ENCODE measurements around the gene SYT1.
"Not testable (repeated sequence)": the region's sequence is repeated elsewhere in the genome, so short reads cannot be mapped to it uniquely, and the experiment has no call there.

Gene SYT1

DNA sequence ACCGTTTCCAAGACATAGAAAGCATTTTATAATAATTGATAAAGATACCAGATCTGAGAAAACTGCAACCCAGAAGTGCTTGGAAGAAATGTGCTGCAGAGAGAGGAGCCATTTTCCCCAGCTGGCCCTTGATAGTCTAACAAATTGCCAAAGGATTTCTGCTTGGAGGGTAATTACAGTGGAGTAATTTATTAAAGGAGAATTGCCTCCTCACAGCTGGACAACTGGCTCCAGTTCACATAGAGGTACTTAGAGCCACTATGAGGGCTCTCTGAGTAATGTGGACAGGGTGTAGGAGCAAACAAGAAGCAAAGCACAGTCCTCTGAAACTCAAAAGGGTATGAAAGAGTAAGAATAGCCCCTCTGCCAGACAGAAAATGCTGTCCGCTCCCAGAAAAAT is 335.6 kb downstream of the SYT1 start:
- DNase-seq (ENCODE audit: low read depth in 1 of 2, low spot score in 1 of 2): no peak

DNA sequence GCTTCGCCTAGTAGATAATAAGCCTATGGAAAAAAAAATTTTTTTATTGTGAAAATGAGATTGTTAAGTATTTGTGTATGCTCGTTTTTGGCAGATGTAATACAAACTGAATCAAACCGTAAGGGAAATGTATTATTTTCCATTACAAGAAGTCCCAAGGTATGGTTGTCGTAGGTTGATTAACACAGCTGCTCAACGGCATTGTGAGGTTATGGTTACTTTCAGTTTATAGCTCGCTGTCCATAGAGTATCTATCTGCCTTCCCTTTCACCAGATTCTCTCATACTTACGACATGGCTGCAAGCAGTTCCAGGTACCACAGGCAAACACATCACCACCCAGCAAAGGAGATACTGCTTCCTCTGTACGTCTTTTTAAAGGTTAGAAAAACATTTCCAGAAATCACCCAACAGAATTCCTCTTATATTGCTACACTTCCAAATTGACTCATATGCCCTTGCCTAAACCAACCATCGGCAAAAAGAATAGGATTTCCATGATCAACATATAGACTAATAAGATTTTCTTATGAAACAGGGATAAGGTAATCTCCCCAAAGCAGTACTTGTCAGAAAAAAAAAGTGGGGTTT is 338.6 kb downstream of the SYT1 start:
- no peak for DNase-seq (ENCODE audit: low read depth in 1 of 2, low spot score in 1 of 2)

DNA sequence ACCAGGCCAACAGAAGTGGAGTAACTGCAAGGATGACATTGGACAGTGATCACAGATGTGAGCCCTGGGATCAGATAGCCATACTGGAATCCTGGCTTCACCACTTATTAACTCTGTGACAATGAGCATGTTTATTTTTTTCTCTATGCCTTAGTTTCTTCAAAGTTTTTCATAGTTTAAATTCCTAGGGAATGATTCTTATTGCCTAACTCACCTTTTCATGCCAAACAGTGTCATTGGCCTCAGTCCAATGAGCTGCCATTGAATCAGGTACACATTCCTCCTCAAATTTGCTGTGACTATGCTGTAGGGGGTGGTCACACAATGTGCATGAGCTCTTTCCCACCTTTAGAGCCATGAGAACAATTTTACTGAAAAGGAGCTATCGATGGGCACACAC is 342.3 kb downstream of the SYT1 start:
- DNase-seq (ENCODE audit: low read depth in 1 of 2, low spot score in 1 of 2): no peak

DNA sequence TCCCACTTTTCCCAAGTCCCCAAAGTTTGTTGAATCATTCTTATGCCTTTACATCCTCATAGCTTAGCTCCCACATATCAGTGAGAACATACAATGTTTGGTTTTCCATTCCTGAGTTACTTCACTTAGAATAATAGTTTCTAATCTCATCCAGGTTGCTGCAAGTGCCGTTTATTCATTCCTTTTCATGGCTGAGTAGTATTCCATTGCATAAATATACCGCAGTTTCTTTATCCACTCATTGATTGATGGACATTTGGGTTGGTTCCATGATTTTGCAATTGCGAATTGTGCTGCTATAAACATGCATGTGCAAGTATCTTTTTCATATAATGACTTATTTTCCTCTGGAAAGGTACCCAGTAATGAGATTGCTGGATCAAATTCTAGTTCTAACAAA is 345.8 kb downstream of the SYT1 start:
- DNase-seq (ENCODE audit: low read depth in 1 of 2, low spot score in 1 of 2): not testable (repeated sequence)

DNA sequence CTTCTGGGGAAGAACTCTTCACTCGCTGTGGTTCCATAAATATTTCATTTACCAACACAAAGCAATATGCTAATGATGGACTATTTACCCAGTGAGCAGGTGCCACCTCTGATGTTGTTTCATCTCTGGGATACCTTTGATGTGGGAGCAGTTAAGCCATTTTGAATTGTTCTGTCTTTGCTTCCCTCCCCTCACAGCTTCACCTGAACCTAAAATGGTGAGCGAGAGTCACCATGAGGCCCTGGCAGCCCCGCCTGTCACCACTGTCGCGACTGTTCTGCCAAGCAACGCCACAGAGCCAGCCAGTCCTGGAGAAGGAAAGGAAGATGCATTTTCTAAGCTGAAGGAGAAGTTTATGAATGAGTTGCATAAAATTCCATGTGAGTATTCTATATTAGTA is 352.7 kb downstream of the SYT1 start:
- no peak for DNase-seq (ENCODE audit: low read depth in 1 of 2, low spot score in 1 of 2)

DNA sequence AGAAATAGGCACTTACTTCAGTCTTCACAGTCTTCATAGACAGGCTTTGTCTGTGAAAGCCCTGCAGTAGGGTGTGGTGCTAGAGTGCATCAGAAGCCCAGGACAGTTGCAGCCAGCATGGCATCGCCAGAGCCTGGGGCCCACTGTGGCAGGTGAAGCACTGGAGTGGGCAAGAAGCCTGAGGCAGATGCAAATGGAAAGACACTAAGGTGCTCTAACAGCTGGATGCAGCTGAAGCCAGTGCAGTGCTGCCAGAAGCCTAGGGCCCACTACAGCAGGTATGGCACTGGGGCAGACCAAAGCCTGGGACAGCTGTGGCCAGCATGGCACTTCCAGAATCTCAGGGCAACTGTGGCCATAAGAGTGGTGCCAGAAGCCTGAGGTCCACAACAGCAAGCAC is 358.6 kb downstream of the SYT1 start:
- DNase-seq (ENCODE audit: low read depth in 1 of 2, low spot score in 1 of 2): no peak

DNA sequence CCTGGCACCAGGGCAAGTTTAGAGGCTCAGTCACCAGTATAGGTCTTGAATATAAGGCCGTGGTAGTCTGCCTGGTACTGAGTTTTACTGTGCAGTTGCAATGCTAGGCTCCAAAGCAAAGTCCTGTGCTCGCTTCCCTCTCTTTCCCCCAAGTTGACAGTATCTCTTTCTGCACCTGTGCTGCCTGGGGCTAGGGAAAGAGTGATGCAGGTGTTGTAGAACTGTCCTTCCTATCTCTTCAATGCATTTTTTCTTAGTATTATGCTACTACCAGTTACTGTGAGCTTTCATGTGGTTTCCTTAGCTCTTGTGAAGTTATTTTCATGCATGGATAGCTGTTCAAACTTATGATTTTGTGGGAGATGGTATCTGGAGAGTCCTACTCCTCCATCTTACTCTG is 359.2 kb downstream of the SYT1 start:
- DNase-seq (ENCODE audit: low read depth in 1 of 2, low spot score in 1 of 2): no peak

DNA sequence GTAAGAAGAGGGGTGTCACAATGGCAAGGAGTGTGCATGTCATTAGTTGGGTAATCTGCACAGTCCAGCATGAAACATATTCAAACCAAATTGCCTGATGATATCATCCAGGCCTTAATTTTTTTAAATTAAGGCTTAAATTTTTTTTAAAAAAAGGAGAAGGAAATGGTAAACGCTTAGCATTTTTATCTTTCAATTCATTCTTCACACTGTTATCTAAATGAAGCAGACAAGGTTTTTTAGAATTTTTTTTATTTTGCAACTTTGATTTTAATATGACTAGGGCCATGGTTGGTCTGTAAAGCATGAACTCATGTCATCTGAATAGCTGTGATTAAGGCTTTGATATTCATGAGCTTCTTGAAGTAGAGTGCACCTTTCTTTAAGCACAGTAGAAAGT is 362.5 kb downstream of the SYT1 start:
- no peak for DNase-seq (ENCODE audit: low read depth in 1 of 2, low spot score in 1 of 2)

DNA sequence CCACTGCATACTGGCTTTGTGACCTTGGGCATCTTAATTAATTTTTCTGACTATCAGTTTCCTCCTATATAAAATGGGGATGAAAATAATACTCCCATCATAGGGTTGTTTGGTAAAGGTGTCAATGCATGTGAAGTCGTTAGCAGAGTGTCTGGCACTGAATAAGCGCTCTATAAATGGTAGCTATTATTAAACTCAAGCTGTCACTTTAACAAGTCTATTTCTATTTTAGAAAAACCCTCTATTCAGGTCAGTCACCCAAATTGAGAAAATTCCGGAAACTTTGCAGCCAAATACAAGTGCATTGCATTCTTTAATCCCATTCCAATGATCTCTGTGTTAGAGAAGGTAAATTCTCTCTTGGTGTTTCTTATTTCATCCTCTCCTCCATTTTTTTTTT is 363.1 kb downstream of the SYT1 start:
- no peak for DNase-seq (ENCODE audit: low read depth in 1 of 2, low spot score in 1 of 2)

DNA sequence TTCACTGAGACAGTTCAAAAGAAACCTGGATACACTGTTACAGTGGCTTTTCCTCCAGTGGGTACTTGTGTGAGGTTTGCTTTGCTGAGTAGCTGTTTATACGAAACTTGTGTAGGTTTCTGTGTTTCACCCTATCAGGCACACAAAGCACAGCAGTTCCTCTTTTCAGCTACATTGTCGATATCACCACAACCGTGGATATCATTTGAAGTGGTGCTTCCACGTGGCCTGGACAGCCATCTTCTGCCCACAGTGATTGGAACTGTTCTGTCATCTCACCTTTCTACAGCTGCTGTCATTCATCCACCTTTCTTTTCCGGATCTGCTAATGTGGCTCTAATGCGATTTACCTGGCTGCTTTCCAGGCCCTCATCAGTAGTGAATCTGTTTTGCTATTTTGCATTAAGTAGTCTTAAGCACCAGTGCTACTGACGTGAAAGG is 368.8 kb downstream of the SYT1 start:
- DNase-seq (ENCODE audit: low read depth in 1 of 2, low spot score in 1 of 2): no peak

DNA sequence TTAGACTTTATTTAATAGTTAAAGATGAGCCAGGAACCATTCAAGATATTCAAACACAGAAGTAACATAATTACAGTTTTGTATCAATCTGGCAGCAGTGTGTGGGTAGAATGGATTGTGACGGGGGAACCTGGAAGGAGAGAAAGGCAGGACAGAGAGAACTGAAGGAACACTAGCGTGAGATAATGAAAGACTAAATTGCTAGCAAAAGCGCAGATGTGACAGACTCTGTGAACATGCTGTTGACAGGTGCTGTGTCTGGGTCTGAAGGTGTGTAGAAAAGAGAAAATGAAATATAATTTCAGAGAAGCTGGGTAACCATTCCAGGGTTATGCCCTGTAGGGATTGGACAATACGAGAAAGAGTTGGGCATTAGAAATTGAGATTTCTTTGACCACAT is 372.3 kb downstream of the SYT1 start:
- DNase-seq (ENCODE audit: low read depth in 1 of 2, low spot score in 1 of 2): no peak

DNA sequence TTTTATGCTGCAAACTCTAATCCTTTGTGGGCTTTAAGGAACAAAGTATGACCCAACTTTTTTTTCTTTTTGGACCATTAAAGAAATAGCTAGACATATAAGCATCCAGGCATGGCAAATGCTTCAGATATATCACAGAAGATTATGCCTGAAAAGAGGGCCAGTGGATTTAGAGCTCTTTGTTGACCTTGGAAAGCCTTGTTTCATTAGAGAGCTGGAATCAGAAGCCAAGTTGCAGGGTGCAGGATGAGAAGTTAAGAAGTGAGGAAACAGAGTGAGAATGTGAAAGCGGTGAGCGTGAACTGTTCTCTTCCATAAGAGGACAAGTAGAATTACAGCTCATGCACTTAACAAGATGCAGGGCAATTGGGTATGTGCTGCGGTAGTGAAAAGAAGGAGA is 373.7 kb downstream of the SYT1 start:
- DNase-seq (ENCODE audit: low read depth in 1 of 2, low spot score in 1 of 2): no peak

DNA sequence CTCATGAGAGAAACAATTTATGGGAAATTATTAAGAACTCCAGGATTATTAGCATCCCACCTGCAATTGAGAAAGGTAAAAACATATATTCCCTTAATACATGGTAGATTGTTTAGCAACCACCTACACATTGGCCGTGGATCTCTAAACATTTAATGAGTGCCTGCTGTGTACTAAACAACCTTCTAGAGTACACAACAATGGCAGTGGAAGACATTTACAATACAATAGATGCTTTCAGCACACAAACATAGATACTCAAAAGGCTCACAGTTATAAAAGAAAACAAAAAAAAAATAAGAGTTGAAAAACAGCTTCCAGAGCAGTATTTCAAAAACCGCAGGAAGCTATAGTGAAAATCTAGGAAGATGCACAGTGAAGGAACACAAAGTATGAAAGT is 382.9 kb downstream of the SYT1 start:
- no peak for DNase-seq (ENCODE audit: low read depth in 1 of 2, low spot score in 1 of 2)

DNA sequence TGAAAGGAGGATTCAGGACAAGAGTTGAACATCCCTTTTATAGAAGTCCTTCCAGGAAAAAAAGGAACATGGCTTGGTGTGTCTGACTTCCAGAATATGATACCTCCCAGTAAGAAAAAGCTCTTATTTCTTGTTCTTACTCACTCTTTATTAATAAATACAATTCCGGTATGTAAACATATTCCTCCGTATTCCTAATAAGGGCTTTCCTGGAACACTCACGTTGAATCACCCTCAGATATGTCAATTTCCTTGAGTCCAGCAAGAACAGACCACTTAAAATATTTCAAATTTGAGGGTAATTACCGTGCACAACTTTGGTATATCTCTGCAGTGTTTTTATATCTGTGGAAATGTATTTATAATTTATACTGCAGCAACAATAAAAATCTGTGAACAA is 385.6 kb downstream of the SYT1 start:
- no peak for DNase-seq (ENCODE audit: low read depth in 1 of 2, low spot score in 1 of 2)

DNA sequence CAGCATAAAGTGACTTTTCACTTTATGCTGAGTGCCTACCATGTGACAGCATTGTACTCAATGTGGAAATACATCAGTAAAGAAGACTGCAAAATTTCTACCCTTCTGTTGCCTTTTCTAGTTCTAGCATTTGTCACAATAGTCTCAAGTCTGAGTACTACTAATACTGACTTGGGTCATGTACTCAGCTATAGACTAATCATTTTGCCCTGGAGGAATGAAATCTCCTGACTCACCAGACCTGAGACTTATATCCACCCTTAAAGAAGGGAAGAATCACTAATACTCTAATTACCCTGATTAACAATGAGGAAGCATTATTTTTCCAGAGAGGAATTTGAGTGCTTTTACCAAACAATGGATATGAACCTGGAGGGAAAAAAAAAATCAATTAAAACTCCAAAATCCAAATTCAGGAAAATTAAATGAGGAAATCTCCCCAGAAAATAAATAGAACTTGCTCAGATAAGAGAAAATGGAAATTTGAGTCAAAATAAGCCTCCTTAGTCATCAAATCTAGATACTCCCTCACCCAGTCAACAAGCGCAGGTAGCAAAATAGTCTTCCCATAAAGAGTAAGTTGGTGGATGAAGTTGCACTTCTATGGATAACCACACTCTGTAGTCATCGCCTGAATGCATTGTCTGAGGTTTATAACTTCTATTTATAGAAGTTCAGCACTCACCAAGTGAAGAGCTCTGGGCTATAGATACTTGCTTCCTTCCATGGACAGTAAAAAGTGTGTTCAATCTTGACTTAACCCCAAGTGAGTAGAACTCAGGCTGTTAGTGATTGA is 386.6 kb downstream of the SYT1 start:
- DNase-seq (ENCODE audit: low read depth in 1 of 2, low spot score in 1 of 2): no peak

DNA sequence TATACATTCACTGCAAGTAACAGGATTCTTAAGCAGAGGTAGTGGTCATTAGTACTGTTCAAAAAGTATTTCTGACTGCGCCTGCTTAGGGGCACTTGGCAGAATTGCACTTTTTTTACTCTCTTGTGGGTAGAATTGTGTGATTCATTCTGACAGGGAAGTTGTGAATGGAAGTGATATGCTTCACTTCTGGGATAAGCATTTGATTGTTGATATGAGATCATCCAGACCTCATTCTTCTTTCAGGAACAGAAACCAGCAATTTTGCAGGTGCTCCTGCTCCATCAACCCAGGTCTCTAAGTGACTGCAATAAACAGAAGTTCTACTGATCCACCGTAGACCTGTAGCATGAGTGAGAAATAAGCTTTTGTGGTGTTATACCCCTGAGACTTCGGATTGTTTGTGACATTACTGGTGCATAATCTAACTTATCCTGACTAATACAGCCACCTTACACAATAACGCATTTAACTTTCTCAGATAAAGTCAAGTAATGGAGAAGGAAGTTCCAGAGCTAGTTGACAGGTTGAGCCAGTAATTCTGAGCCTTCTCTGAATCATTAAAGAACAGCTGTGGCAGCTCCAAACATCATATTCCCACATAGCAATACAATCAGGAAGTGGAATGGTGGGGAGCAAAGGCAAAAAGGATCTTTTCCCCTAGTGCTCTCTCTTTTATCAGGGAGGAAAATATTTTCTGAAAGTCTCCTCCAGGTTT is 387.9 kb downstream of the SYT1 start:
- no peak for DNase-seq (ENCODE audit: low read depth in 1 of 2, low spot score in 1 of 2)

DNA sequence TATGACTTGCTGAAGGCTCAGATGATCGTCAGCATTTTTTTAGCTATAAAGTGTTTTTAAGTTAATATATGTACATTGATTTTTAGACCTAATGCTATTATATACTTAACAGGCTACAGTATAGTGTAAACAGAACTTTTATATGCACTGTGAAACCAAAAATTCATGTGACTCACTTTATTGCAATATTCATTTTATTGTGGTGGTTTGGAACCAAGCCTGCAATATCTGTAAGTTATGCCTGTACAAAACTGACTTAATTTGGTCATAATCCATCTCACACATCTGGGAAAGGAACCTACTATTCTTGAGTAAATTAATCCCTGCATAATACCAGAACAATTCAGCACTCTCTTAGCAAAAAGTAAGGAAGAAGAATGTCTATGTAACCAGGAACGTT is 390.7 kb downstream of the SYT1 start:
- no peak for DNase-seq (ENCODE audit: low read depth in 1 of 2, low spot score in 1 of 2)

DNA sequence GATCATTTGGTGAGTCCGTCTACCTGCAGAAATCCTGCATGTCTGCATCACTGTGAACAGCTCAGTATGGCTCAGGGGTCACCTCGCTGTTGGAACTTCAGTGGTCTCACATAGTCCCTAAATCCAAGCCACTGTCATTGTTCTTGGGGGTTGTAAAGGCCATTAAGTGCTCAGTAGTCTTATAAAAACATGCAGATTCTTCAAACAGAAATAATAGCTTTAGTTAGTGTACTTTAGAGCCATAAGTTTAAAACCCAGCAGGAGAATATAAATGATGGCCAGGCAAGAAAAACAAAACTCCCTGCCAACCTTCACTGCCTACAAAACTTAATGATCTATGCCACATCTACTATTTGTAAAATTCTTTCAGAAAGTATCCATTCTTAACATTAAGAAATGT is 396.3 kb downstream of the SYT1 start:
- no peak for DNase-seq (ENCODE audit: low read depth in 1 of 2, low spot score in 1 of 2)

DNA sequence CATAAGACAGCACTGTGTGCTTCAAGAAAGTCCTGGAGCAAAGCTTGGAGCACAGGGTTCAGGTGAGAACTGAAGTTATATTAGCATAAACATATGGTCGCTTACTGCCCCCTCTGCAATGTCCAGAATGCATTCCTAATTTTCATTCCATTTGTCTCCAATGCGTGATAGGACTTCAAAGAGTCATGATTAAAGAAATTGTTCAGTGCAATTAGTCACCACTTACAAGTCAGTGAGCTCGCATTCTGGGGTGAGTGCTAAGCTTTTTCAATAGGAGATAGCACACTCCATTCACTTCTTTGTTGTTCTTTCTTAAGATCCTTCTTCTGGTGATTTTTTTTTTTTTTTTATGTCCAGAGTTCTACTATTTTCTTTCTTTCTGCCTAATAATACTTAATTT is 398.4 kb downstream of the SYT1 start:
- DNase-seq (ENCODE audit: low read depth in 1 of 2, low spot score in 1 of 2): no peak

DNA sequence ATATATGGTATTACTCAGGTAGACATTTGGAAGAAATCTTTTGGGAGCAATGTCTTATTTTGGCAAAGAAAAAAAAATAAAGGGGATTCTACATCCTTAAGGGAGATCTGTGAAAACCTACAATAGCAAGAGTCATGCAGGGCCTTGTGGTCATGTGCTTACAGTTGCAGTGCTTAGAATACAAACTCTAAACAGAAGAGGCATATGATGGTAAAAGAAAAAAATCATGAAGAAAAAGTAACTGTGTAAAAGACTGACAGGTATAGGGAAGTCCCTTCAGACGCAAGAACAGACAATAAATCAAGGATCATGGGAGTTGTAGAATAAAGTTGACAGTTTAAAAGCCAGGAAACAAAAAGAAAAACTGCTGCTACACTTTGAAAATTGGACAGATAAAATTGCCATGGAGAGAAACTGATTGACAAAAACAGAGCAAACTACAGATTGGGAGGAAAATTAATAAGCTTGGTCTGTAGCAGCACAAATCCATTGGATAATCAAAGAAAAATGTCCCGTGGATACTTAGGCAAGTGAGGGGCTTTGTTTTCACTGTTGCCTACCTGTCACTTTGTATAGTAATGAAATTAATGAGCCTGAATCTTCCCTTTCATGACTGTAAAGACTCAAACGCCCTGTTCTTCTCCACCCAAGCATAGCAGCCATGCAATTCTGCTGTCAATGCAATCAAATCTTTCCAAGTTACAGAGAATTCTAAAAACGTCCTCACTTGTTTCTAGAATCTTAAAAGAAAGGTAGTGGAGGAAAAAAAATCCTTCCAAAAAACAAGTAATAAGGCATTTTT is 402.0 kb downstream of the SYT1 start:
- DNase-seq (ENCODE audit: low read depth in 1 of 2, low spot score in 1 of 2): no peak

DNA sequence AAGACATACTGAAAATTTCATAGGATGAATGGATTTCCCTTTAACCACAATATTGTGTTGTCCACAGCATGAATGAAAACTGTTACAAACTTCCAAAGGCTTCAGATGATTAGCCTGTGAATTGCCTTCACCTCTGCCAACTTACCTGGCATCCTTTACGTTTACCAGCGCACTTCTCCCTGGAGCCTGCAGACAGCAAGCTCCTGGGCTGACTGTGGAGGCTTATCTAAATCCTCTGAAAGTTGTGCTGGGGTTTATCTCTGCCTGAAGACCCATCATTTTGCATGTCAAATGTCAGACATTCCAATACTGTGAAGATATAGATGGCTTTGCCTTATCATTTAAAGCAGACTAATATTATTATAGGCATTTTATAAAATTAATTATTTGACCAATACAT is 403.0 kb downstream of the SYT1 start:
- no peak for DNase-seq (ENCODE audit: low read depth in 1 of 2, low spot score in 1 of 2)
